K562 (cell line): ENCODE data around the gene REEP2. TPM values are rescaled to one million over a fixed set of nuclear protein-coding genes. Genes with fewer than 3 reads are reported as not detected.

Source experiments
- FIP1L1 ChIP-seq: fragments of 200-400 bp; formaldehyde crosslinking; IDR thresholded peaks from 2 replicates; pipeline ENCODE4 v1.6.1; 2018; ENCODE audit warnings: mild to moderate bottlenecking, low read depth, low read length; ENCODE audit not compliant: poor library complexity, severe bottlenecking
- IRF2 ChIP-seq: sonication (generic); formaldehyde crosslinking; IDR thresholded peaks from 2 replicates; pipeline ENCODE4 v1.8.1; 2022; ENCODE audit warnings: mild to moderate bottlenecking, missing genetic modification reagents
- MXI1 ChIP-seq: IDR thresholded peaks from 2 replicates; pipeline ENCODE4 v1.6.1; 2011; ENCODE audit warnings: low read depth, mild to moderate bottlenecking, improper control_type of control experiment, low read length
- NFE2 ChIP-seq: IDR thresholded peaks from 2 replicates; pipeline ENCODE4 v1.6.1; 2014; ENCODE audit warnings: antibody characterized with exemption, low read depth
- NR3C1 ChIP-seq: sonication (generic); formaldehyde crosslinking; IDR thresholded peaks from 2 replicates; pipeline ENCODE4 v1.8.1; 2022; ENCODE audit warnings: missing genetic modification reagents
- PCBP1 ChIP-seq: fragments of 200-400 bp; formaldehyde crosslinking; IDR thresholded peaks from 2 replicates; pipeline ENCODE4 v1.6.1; 2018; ENCODE audit warnings: mild to moderate bottlenecking, low read depth, low read length; ENCODE audit not compliant: poor library complexity, severe bottlenecking
- PHF21A ChIP-seq: fragments of 450-650 bp; IDR thresholded peaks from 2 replicates; pipeline ENCODE4 v1.6.1; 2017; ENCODE audit warnings: low read depth, borderline replicate concordance
- SP1 ChIP-seq: sonication (generic); formaldehyde crosslinking; IDR thresholded peaks from 2 replicates; pipeline ENCODE4 v1.8.1; 2022; ENCODE audit warnings: mild to moderate bottlenecking, missing genetic modification reagents
- TBL1XR1 ChIP-seq, 2 experiments: IDR thresholded peaks; 2 replicates each; pipeline ENCODE4 v1.6.1; 2012; ENCODE audit warnings: improper control_type of control experiment in 2 of 2, low read length in 2 of 2, mild to moderate bottlenecking in 1 of 2
- TEAD4 ChIP-seq, 2 experiments: sonication (generic) in 1 of 2; formaldehyde crosslinking in 1 of 2; IDR thresholded peaks; 2 replicates each; pipeline versions ENCODE4 v1.6.1 to v1.8.0; 2012 to 2022; ENCODE audit warnings: borderline replicate concordance in 1 of 2, inconsistent platforms in 1 of 2, low read length in 1 of 2, mild to moderate bottlenecking in 1 of 2, missing genetic modification reagents in 1 of 2
- THAP7 ChIP-seq: fragments of 250-450 bp; sonication (Bioruptor Pico); IDR thresholded peaks from 2 replicates; pipeline ENCODE4 v1.5.0; 2021
- ZNF224 ChIP-seq: sonication (generic); formaldehyde crosslinking; IDR thresholded peaks from 2 replicates; pipeline ENCODE4 v1.8.0; 2022; ENCODE audit warnings: mild to moderate bottlenecking, missing genetic modification reagents
- ZNF318 ChIP-seq, 2 experiments: fragments of 450-650 bp; IDR thresholded peaks; 2 replicates each; pipeline ENCODE4 v1.6.1; 2016; ENCODE audit warnings: mild to moderate bottlenecking in 2 of 2, borderline replicate concordance in 1 of 2, low read depth in 1 of 2, moderate library complexity in 1 of 2
- ZNF589 ChIP-seq: fragments of 200-800 bp; sonication (Bioruptor generic); IDR thresholded peaks from 2 replicates; pipeline ENCODE4 v1.6.1; 2016; ENCODE audit warnings: low read depth, missing genetic modification characterization, missing compliant biosample characterization
- polyA plus RNA-seq, 8 experiments: library from polyadenylated mRNA; depleted of rRNA in 4 of 8; stranded (reverse) in 5 of 8; unstranded in 3 of 8; fragments of >200 nt; fragmentation: Nextera tagmentation in 2 of 8; fragmentation: Illumina TruSeq in 1 of 8; extraction: Ambion mirVana in 2 of 8; extraction: Trizol in 1 of 8; gene quantifications; 2 replicates each; pipeline versions ENCODE4 v1.2.1 to v1.2.3, GENCODE V29; 2011 to 2014; ENCODE audit warnings: inconsistent platforms in 1 of 8, missing spikeins in 1 of 8
- total RNA-seq, 7 experiments: library from RNA; depleted of rRNA in 6 of 7; stranded (reverse); fragments of >200 nt in 6 of 7; fragmentation: Illumina TruSeq in 2 of 7; extraction: Trizol in 2 of 7; gene quantifications; 2 replicates each; pipeline versions ENCODE4 v1.2.1 to v1.2.3, GENCODE V29; 2011 to 2021; ENCODE audit warnings: low replicate concordance in 1 of 7
- TF ChIP-seq, protein P1 (sequence below): sonication (generic); formaldehyde crosslinking; IDR thresholded peaks from 2 replicates; pipeline ENCODE4 v1.5.0; 2020; ENCODE audit warnings: missing genetic modification reagents

REEP2 gene
- total and polyA plus RNA-seq, 9 of the 15 experiments (the other 6 are each of a cell fraction or from before 2014, with no cell fraction given) = 0.03 to 1.1 (median 0.12) TPM; not detected in 1

DNA sequence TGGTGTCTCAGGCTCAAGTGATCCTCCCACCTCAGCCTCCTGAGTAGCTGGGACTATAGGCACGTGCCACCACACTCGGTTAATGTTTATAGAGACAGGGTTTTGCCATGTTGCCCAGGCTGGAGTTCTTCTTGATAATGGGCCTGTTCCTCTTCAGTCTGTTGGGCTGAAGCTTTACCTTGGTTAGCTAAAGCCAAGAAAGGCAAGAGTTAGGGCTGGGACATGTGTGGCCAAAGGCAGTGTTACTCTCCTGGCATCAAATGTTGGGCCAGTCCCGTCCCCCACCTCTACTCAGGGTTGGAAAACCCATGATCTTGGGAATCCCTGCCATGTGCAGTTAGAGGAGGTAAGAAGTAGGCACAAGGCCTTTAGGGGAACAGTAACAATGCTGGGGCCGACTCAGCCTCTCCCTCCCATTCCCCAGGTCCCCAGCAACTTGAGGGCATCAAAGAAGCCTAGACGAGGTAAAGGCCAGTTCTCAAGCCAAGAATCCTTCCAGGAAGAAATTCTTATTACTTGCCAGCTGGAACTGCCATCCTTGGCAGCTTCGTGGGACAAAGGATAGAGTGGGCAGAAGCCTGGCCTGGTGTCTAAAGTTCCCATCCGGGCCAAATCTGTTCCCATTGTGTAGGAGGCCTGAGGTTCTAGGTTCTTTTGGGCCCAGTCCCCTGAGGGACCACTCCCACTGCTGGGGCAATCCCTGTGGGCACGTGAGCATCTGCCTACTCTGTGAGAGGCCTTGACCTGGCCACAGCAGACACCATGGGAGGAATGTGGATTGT is 30.9 kb downstream of the REEP2 start (continued):
- TF ChIP-seq ZNF318 (IDR thresholded peaks at IDR 0.05; ENCODE audit: borderline replicate concordance in 1 of 2, low read depth in 1 of 2) (no peak; a peak in 1 of 4 replicates), TBL1XR1 (IDR thresholded peaks at IDR 0.05; ENCODE audit: low read length in 2 of 2) (no peak; a peak in 1 of 4 replicates), SP1 (CRISPR knock-in tag) (peak; percentile 84), IRF2 (CRISPR knock-in tag) (peak; percentile 57; the same call in 1 of the 2 replicates), ZNF589 (CRISPR knock-in tag) (peak; percentile 67; the same call in 1 of the 2 replicates), ZNF224 (CRISPR knock-in tag) (no peak), THAP7 (CRISPR knock-in tag) (0 out of 2 replicates have a peak, but pooled peaks have one; percentile 35), NFE2 (no peak), FIP1L1 (peak; percentile 24), MXI1 (peak; percentile 50), TEAD4 (IDR thresholded peaks at IDR 0.05; ENCODE audit: low read length) (peak; percentile 41), TEAD4 (CRISPR knock-in tag; IDR thresholded peaks at IDR 0.05; ENCODE audit: borderline replicate concordance) (no peak), NR3C1 (0 out of 2 replicates have a peak, but pooled peaks have one; percentile 27), PCBP1 (no peak), PHF21A (peak; percentile 5; the same call in 1 of the 2 replicates)
- TF ChIP-seq, protein P1, sequence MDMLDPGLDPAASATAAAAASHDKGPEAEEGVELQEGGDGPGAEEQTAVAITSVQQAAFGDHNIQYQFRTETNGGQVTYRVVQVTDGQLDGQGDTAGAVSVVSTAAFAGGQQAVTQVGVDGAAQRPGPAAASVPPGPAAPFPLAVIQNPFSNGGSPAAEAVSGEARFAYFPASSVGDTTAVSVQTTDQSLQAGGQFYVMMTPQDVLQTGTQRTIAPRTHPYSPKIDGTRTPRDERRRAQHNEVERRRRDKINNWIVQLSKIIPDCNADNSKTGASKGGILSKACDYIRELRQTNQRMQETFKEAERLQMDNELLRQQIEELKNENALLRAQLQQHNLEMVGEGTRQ (CRISPR knock-in tag) = peak; percentile 50
